GM21576 (cell line): ENCODE results near the gene CFAP299.
A peak's percentile ranks its signal among the peaks of the same experiment; 100 is the strongest.
"Not testable (repeated sequence)": the region's sequence is repeated elsewhere in the genome, so short reads cannot be mapped to it uniquely, and the experiment has no call there.

Experiments used
- ATAC-seq: cut with Tn5 transposase; IDR thresholded peaks from one replicate; pipeline ENCODE4 v1.9.1; 2021; ENCODE audit warnings: mild to moderate bottlenecking, moderate library complexity; ENCODE audit not compliant: unreplicated experiment

CFAP299 gene

GRCh38 chr4:80324171-80324570 lies 11.4 kb upstream of the CFAP299 start:
- ATAC-seq, result no peak

- ATAC-seq, result no peak
These were observed 3.8 kb upstream of the CFAP299 start for GRCh38 chr4:80331693-80332092.

GRCh38 chr4:80333121-80333520 lies 2.4 kb upstream of the CFAP299 start:
- no peak for ATAC-seq

- no peak for ATAC-seq
These were observed 962 bp upstream of the CFAP299 start for GRCh38 chr4:80334568-80334967.

- no peak for ATAC-seq
These were observed 340 bp upstream of the CFAP299 start for GRCh38 chr4:80335226-80335553.

- ATAC-seq, result no peak
These were observed 1.1 kb downstream of the CFAP299 start for GRCh38 chr4:80336582-80336981.

- ATAC-seq, result no peak
These were observed 4.5 kb downstream of the CFAP299 start for GRCh38 chr4:80340036-80340435.

GRCh38 chr4:80342684-80343083 lies 7.2 kb downstream of the CFAP299 start:
- not testable (repeated sequence) for ATAC-seq

GRCh38 chr4:80343887-80344286 lies 8.4 kb downstream of the CFAP299 start:
- no peak for ATAC-seq

GRCh38 chr4:80360084-80360483 lies 24.6 kb downstream of the CFAP299 start:
- ATAC-seq, result no peak

- ATAC-seq, result no peak
These were observed 25.4 kb downstream of the CFAP299 start for GRCh38 chr4:80360900-80361299.

GRCh38 chr4:80361329-80361900 lies 25.9 kb downstream of the CFAP299 start:
- no peak for ATAC-seq

GRCh38 chr4:80362578-80363181 lies 27.1 kb downstream of the CFAP299 start:
- ATAC-seq, result peak; percentile 71

GRCh38 chr4:80365928-80366327 lies 30.4 kb downstream of the CFAP299 start:
- ATAC-seq, result peak; percentile 72

- ATAC-seq, result no peak
These were observed 32.2 kb downstream of the CFAP299 start for GRCh38 chr4:80367737-80368136.

GRCh38 chr4:80370635-80371034 lies 35.1 kb downstream of the CFAP299 start:
- no peak for ATAC-seq

GRCh38 chr4:80371046-80371445 lies 35.5 kb downstream of the CFAP299 start:
- ATAC-seq, result no peak

- ATAC-seq, result no peak
These were observed 38.6 kb downstream of the CFAP299 start for GRCh38 chr4:80374180-80374579.

GRCh38 chr4:80382090-80382832 lies 46.7 kb downstream of the CFAP299 start:
- ATAC-seq, result no peak

GRCh38 chr4:80385397-80386280 lies 50.1 kb downstream of the CFAP299 start:
- no peak for ATAC-seq

- no peak for ATAC-seq
These were observed 50.9 kb downstream of the CFAP299 start for GRCh38 chr4:80386281-80386886.
